Right cardiac atrium (tissue), 5 donors: Measurements from ENCODE around the gene HIKESHI. TPM values are rescaled to one million over a fixed set of nuclear protein-coding genes. Genes with fewer than 3 reads are reported as not detected.

Source experiments
- ATAC-seq, 2 donors: fragments of 200-7000 bp; cut with Tn5 transposase; one replicate each; pipeline versions ENCODE4 v1.8.0 to v1.9.1; 2020; ENCODE audit warnings: moderate library complexity in 2 of 2, mild to moderate bottlenecking in 1 of 2
- DNase-seq, 3 donors: peaks; one replicate each; pipeline ENCODE4 v3.0.0-alpha.2; 2020
- H3K27ac ChIP-seq: one replicate; pipeline ENCODE4 v1.5.1; 2013; ENCODE audit warnings: mild to moderate bottlenecking, low read length, control low read depth, moderate library complexity
- H3K27me3 ChIP-seq: one replicate; pipeline ENCODE4 v1.6.1; 2013; ENCODE audit not compliant: control insufficient read depth, insufficient read depth
- H3K4me1 ChIP-seq: one replicate; pipeline ENCODE4 v1.6.1; 2013; ENCODE audit warnings: low read length; ENCODE audit not compliant: control insufficient read depth, insufficient read depth
- H3K4me3 ChIP-seq: one replicate; pipeline ENCODE4 v1.5.1; 2013; ENCODE audit warnings: low read length, control low read depth
- H3K9me3 ChIP-seq: one replicate; pipeline ENCODE4 v1.6.1; 2013; ENCODE audit warnings: low read length; ENCODE audit not compliant: control insufficient read depth
- WGBS: extraction: QIAGEN DNeasy Blood & Tissue Kit; methylation state at CpG from one replicate; pipeline ENCODE4 v1.1.7; 2013; 5-methylcytosine and 5-hydroxymethylcytosine counted together
- intact Hi-C, 4 donors: fragments of 100-400 bp; cut with DNase I; formaldehyde crosslinking; loops; one replicate each; pipeline versions ENCODE4 v1.11.0 to v1.14.0; 2022 to 2023
- polyA plus RNA-seq: library from polyadenylated mRNA; stranded (reverse); fragments of 200-250 nt; gene quantifications from one replicate; pipeline ENCODE4 v1.2.3, GENCODE V29; 2013
- total RNA-seq, 4 donors: library from RNA; stranded (reverse); fragmentation: NEBNext Ultra II Directional; extraction: Animal tissue kit (Norgen Biotek cat#: 25700); gene quantifications; one replicate each; pipeline ENCODE4 v1.2.1, GENCODE V29; 2021
- donor health status: healthy with polysubstance abuse.
- donor health status: DM: no; HTN: yes; CAD: no.
- donor health status: DM: no; HTN: no; CAD: no.
- donor health status: DM: no; HTN: yes; CAD: no; lungs with severe emphysema.
- donor health status: DM: yes; HTN: yes; CAD: no.

HIKESHI gene
- total and polyA plus RNA-seq, 5 donors, result 43.7 to 54.8 (median 44.4) TPM

DNA sequence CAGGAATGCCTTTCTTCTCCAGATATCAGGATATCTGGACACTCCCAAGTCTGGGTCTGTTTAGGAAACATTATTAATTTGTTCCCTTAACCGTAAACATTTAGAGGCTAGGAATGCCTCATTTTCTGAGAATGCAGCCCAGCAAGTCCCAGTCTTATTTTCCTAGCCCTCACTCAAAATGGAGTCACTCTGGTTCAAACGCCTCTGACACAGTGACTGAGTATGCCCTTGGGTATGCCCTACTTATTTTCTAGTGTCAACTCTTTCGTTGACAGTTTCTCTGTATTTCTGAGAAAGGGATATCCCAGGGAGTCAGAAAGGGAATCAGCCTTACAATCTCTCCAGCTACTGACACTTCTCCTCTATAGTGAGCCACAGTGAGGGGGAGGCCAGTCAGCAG, 56.7 kb downstream of the HIKESHI start:
- H3K9me3 ChIP-seq, result no peaks in the 10 kb centered on the region
- DNase-seq (no peak), ATAC-seq (no peak)
- H3K4me1 ChIP-seq, result no peaks in the 10 kb centered on the region
- H3K27me3 ChIP-seq, result no peaks in the 10 kb centered on the region
- H3K4me3 ChIP-seq, result no peak overlapping the region
- intact Hi-C loops, result no loop called here
- H3K27ac ChIP-seq, result no peak overlapping the region
- 82% methylated on average over 3 of the region's 3 CpGs for WGBS

DNA sequence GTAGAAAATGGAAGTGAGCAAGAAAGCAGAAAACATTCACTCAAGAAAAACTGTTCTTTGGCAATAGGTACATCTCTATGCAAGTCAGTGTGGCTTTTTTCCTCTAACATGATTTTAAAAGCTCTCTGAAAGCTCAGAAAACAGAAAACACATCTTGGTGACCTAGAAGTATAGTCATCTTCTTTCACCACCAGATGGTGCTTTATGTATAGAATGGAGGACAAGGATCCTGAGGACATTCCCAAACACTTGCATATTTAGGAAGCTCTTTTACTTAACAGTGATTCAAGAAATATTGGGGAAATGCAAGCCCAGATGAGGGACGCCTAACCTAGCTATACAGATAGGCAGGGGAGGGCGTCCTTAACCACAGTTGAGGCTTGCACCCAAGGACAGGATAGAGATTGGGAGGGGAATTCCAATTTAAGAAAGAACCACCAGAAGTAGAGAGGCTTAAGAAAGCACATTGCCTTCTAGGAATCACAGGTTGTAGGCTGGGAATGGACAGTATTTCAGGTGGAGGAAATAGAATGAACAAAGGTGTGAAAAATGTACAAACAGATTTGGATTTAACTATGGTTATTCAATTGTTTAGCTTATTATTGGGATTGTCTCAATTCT, 58.8 kb downstream of the HIKESHI start:
- Histone ChIP-seq H3K4me3 (no peak overlapping the region), H3K27me3 (no peaks in the 10 kb centered on the region), H3K9me3 (no peaks in the 10 kb centered on the region), H3K4me1 (no peaks in the 10 kb centered on the region), H3K27ac (no peak overlapping the region)
- DNase-seq (no peak), ATAC-seq (no peak)
- intact Hi-C loops, result no loop called here
- WGBS, result 51% methylated on average over 2 of the region's 2 CpGs

DNA sequence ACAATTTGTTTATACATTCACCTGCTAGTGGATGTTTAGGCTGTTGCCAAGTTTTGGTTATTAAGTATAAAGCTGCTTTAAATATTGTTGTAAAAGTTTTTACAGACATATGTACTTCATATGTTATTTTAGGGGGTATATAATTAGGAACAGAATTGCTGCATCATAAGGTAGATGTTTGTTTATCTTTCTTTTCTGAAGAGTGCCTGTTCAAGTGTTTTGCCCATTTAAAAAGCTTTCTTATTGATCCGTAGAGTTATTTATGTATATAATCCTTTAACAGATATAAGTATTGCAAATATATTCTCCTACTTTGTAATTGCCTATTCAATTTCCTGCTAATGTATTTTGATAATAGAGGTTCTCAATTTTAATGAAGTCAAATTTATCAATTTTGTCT, 61.4 kb downstream of the HIKESHI start:
- Histone ChIP-seq H3K27ac (no peak overlapping the region), H3K27me3 (no peaks in the 10 kb centered on the region), H3K4me1 (no peaks in the 10 kb centered on the region), H3K9me3 (no peaks in the 10 kb centered on the region), H3K4me3 (no peak overlapping the region)
- DNase-seq (no peak), ATAC-seq (no peak)
- intact Hi-C loops, result no loop called here
- WGBS, result 96% methylated on average over 1 of the region's 1 CpG

DNA sequence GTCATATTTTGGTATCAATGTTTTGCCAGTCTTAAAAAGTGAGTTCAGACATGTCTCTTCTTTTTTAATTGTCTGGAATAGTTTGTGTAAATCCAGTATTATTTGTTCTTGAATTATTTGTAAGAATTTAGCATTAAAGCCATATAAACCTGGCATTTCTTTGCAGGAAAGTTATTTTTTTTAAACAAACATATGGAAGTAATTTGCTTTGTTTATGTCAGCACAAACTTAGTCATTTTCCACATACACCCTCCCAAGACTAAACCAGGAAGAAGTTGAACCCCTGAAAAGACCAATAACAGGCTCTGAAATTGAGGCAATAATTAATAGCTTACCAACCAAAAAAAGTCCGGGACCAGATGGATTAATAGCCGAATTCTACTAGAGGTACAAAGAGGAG, 63.5 kb downstream of the HIKESHI start:
- DNase-seq (no peak), ATAC-seq (no peak)
- Histone ChIP-seq H3K9me3 (no peaks in the 10 kb centered on the region), H3K4me1 (no peaks in the 10 kb centered on the region), H3K27ac (no peak overlapping the region), H3K4me3 (no peak overlapping the region), H3K27me3 (no peaks in the 10 kb centered on the region)
- intact Hi-C loops, result no loop called here
- WGBS, result 91% methylated on average over 2 of the region's 2 CpGs

DNA sequence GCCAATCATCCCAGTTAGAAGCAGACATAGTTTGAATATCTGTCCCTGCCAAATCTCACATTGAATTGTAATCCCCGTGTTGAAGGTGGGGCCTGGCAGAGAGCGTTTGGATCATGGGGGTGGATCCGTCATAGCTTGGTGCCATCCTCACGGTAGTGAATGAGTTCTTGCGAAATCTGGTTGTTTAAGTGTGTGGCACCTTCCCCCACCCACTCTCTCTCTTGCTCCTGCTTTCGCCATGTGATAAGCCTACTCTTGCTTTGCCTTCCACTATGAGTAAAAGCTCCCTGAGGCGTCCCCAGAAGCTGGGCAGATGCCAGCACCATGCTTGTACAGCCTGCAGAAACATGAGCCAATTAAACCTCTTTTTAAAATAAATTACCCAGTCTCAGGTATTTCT, 67.6 kb downstream of the HIKESHI start:
- no peak overlapping the region for H3K27ac ChIP-seq
- H3K4me3 ChIP-seq, result no peak overlapping the region
- intact Hi-C loops, result no loop called here
- no peaks in the 10 kb centered on the region for H3K9me3 ChIP-seq
- WGBS, result 92% methylated on average over 7 of the region's 7 CpGs
- no peak for ATAC-seq
- H3K27me3 ChIP-seq, result no peaks in the 10 kb centered on the region
- no peak for DNase-seq
- H3K4me1 ChIP-seq, result peaks cover 2% of the 10 kb centered on the region

DNA sequence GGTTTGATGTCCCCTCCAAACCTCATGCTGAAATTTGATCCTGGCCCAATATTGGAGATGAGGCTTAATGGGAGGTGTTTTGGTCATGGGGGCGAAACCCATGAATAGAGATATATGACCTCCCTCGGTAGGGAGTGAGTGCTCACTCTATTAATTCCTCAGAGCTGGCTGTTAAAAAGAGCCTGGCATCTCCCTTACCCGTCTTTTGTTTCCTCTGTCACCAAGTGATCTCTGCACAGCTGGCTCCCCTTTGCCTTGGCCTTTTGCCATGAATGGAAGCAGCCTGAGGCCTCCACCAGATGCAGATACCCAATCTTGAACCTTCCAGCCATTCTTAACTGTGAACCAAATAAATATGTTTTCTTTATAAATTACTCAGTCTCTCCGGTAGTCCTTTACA, 68.1 kb downstream of the HIKESHI start:
- intact Hi-C loops, result no loop called here
- ATAC-seq, result no peak
- 84% methylated on average over 4 of the region's 4 CpGs for WGBS
- H3K27ac ChIP-seq, result no peak overlapping the region
- H3K9me3 ChIP-seq, result no peaks in the 10 kb centered on the region
- peaks cover 2% of the 10 kb centered on the region for H3K4me1 ChIP-seq
- DNase-seq, result no peak
- H3K4me3 ChIP-seq, result no peak overlapping the region
- no peaks in the 10 kb centered on the region for H3K27me3 ChIP-seq

DNA sequence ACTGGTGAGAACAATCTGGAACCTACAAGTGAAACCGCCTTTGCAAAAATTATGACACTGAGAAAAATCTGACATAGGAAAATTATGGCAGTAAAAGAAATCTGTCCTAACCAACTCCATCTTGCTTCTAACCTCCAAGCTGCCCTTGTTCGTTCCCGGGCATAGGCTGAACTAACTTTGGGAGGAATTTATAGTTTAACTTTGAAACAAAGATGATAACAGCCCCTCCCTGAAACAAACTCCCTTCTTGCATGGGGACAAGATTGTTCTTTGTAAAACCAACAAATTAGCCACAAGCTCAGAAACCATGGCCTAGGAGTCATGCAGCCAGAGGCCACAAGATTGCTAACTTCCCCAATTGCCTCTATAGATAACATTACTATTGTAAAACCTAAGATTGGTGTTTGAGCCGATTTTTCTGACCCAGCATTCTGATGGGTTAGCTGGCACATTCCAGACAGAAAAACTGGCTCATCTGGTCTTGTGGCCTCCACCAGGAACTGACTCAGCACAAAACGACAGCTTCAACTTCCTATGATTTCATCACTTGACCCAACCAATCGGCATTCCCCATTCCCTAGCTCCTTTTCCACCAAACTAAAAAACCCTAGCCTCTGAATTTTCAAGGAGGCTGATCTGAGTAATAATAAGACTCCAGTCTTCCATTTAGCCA, 69.0 kb downstream of the HIKESHI start:
- Histone ChIP-seq H3K27me3 (no peaks in the 10 kb centered on the region), H3K4me1 (peaks cover 2% of the 10 kb centered on the region), H3K27ac (no peak overlapping the region), H3K4me3 (no peak overlapping the region), H3K9me3 (no peaks in the 10 kb centered on the region)
- ATAC-seq (no peak), DNase-seq (no peak)
- 75% methylated on average over 6 of the region's 6 CpGs for WGBS
- intact Hi-C loops, result no loop called here

DNA sequence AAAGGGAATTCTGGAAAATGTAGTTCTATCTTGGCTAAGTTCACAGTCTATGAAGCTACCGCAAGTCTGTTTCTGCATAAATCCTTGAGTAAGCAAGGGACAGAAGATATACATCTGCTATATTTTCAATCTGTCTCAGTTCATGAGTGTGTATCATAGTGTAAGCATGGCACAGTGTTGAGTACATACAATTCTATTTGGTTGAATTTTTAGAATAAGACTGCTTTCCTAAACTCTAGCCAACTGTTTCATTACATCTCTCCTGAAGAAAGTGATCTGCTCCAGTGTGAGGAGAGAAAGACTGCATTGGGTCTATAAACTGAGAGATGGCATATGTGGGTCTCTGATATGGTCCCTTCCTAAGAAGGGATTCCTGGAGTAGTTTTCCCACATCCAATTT, 70.0 kb downstream of the HIKESHI start:
- Histone ChIP-seq H3K4me3 (no peak overlapping the region), H3K9me3 (no peaks in the 10 kb centered on the region), H3K27ac (no peak overlapping the region), H3K4me1 (peaks cover 2% of the 10 kb centered on the region), H3K27me3 (no peaks in the 10 kb centered on the region)
- intact Hi-C loops, result no loop called here
- ATAC-seq (no peak), DNase-seq (no peak)
- WGBS, result 99% methylated on average over 1 of the region's 1 CpG

DNA sequence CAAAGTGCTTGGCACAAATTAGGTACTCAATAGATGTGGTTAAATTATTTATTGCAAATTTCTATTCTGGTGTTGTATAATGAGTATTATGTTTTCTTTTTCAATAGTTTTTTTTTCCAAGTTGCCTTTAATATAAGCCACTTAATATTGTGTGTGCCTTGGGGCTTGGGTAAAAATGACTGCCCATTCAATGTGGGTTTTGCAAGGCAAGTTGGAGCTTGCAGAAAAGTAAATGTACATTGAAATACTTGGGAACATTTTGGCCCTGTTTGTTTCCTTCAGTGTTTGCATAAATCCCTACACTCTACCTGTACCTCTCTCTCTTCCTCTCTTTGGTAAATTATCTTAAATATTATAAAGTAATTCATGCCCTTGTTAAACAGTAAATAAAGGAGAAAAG, 70.5 kb downstream of the HIKESHI start:
- ATAC-seq (no peak), DNase-seq (no peak)
- H3K4me1 ChIP-seq, result peaks cover 2% of the 10 kb centered on the region
- intact Hi-C loops, result no loop called here
- no peaks in the 10 kb centered on the region for H3K27me3 ChIP-seq
- no peak overlapping the region for H3K4me3 ChIP-seq
- H3K9me3 ChIP-seq, result no peaks in the 10 kb centered on the region
- no peak overlapping the region for H3K27ac ChIP-seq

DNA sequence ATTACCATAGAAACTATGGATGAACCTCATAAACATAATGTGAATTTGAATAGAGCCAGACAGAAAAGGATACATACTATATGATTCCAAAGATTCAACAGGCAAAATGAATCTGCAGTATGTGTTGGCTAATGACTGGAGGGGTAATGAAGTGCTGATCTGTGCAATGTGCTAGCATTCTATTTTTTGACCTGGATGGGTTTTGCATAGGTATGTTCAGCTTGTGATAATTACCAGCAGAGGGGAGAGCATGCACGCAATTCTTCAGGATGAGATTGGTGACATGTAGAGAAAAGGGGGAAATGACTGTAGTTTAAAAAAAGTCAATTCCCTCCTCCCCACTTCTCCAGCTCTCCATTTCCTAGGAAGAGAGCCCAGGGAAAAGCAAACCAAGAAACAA, 72.0 kb downstream of the HIKESHI start:
- no peak for ATAC-seq
- DNase-seq, result no peak
- Histone ChIP-seq H3K4me3 (peak overlapping the region; percentile 39), H3K4me1 (peaks cover 2% of the 10 kb centered on the region), H3K27ac (no peak overlapping the region), H3K27me3 (no peaks in the 10 kb centered on the region), H3K9me3 (no peaks in the 10 kb centered on the region)
- 29% methylated on average over 1 of the region's 1 CpG for WGBS
- intact Hi-C loops, result no loop called here

DNA sequence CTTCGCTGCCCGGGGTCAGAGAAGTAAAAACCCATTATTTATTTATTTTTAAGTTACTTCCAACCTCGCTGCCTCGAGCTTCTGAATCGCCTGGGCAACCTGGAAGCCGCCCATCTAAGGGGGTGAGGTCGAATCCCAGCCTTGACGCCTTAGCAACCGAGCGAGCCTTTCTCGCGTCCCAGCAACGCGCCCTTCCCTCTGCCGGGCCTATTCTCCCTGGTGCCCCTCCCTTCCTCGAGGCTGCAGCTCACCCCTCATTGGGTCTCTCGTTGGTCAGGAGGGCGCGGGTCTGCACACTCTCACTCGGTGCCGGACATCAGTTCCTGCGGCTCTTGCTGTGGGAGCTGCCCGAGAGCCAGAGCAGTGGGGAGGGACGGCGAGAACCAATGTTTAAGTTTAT, 72.5 kb downstream of the HIKESHI start, which contains the start of gene CCDC81:
Gene CCDC81, plus strand, starts transcription at position 302 of the 400 bp plus-strand sequence. CDS start 277 bp downstream, outside the sequence.
- intact Hi-C loops, result no loop called here
- DNase-seq, result peak; percentile 36 to 60 (median 59)
- no peaks in the 10 kb centered on the region for H3K27me3 ChIP-seq
- WGBS, result 7% methylated on average over 25 of the region's 25 CpGs
- peak within 1 kb of the TSS; percentile 39 for H3K4me3 ChIP-seq
- H3K4me1 ChIP-seq, result peaks cover 2% of the 10 kb centered on the region
- no peak within 1 kb of the TSS for H3K27ac ChIP-seq
- ATAC-seq, result peak; percentile 67 to 77
- no peaks in the 10 kb centered on the region for H3K9me3 ChIP-seq

DNA sequence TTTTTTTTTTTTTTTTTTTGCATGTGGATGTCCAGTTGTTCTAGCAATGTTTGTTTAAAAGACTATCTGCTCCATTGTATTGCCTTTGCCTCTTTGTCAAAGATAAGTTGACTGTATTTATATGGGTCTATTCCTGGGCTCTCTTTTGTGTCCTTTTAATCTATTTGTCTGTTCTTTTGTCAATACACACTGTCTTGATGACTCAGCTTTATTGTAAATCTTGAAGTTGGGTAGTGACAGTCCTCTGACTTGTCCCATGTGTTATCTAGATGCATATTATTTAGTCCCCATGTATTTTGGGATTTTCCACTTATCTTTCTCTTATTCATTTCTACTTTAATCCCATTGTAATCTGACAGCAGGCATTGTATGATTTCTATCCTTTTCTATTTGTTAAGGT, 75.9 kb downstream of the HIKESHI start:
- H3K27me3 ChIP-seq, result no peaks in the 10 kb centered on the region
- H3K4me1 ChIP-seq, result peaks cover 2% of the 10 kb centered on the region
- H3K9me3 ChIP-seq, result no peaks in the 10 kb centered on the region
- H3K4me3 ChIP-seq, result no peak overlapping the region
- no peak overlapping the region for H3K27ac ChIP-seq
- ATAC-seq (no peak), DNase-seq (no peak)
- intact Hi-C loops, result no loop called here
